ENCODE measurements around the gene SLC15A4. TPM values are rescaled to one million over a fixed set of nuclear protein-coding genes. Genes with fewer than 3 reads are reported as not detected.

SLC15A4 gene
- total RNA-seq, 1 experiment from 2014 or later: 14.3 TPM

- Histone ChIP-seq H3K4me3 (no peak overlapping the region), H3K36me3 (ENCODE audit: low read depth) (no peaks in the 10 kb centered on the region), H3K27ac (no peak overlapping the region), H3F3A (ENCODE audit: insufficient read depth, low read depth) (no peaks in the 10 kb centered on the region), H2AFZ (no peak overlapping the region), H3K4me1 (replicated peaks; ENCODE audit: insufficient read depth) (no peaks in the 10 kb centered on the region), H3K9me3 (ENCODE audit: insufficient read depth, low read depth) (no peaks in the 10 kb centered on the region), H3K79me2 (ENCODE audit: low read depth) (no peaks in the 10 kb centered on the region), H3K9me2 (ENCODE audit: insufficient read depth) (no peaks in the 10 kb centered on the region), H4K20me1 (ENCODE audit: insufficient read depth) (no peaks in the 10 kb centered on the region), H3K27me3 (ENCODE audit: insufficient read depth, low read depth) (peaks cover 52% of the 10 kb centered on the region), H3K4me2 (no peak overlapping the region)
- TF ChIP-seq EZH2 (IDR thresholded peaks at IDR 0.05; ENCODE audit: low read depth) (no peak), CTCF (conservative IDR thresholded peaks at IDR 0.05) (no peak)
- no TSS peak for BruUV-seq (replicated peaks)
- ChIA-PET CTCF (no interaction called here), POLR2A (ENCODE audit: unreplicated experiment) (no interaction called here)
- intact Hi-C loops (cut with micrococcal nuclease; ENCODE audit: unreplicated experiment): no loop called here
- no peak for DNase-seq
Observed at GRCh38 chr12:128754275-128754674, 69.5 kb downstream of the SLC15A4 start.

- Histone ChIP-seq H2AFZ (no peak overlapping the region), H3K4me3 (no peak overlapping the region), H3K27ac (no peak overlapping the region), H3K36me3 (ENCODE audit: low read depth) (no peaks in the 10 kb centered on the region), H4K20me1 (ENCODE audit: insufficient read depth) (no peaks in the 10 kb centered on the region), H3F3A (ENCODE audit: insufficient read depth, low read depth) (no peaks in the 10 kb centered on the region), H3K4me1 (replicated peaks; ENCODE audit: insufficient read depth) (no peaks in the 10 kb centered on the region), H3K4me2 (no peak overlapping the region), H3K27me3 (ENCODE audit: insufficient read depth, low read depth) (peaks cover 54% of the 10 kb centered on the region), H3K9me2 (ENCODE audit: insufficient read depth) (no peaks in the 10 kb centered on the region), H3K9me3 (ENCODE audit: insufficient read depth, low read depth) (no peaks in the 10 kb centered on the region), H3K79me2 (ENCODE audit: low read depth) (no peaks in the 10 kb centered on the region)
- ChIA-PET CTCF (no interaction called here), POLR2A (ENCODE audit: unreplicated experiment) (no interaction called here)
- intact Hi-C loops (cut with micrococcal nuclease; ENCODE audit: unreplicated experiment): no loop called here
- no TSS peak for BruUV-seq (replicated peaks)
- TF ChIP-seq EZH2 (IDR thresholded peaks at IDR 0.05; ENCODE audit: low read depth) (no peak), CTCF (conservative IDR thresholded peaks at IDR 0.05) (no peak)
- DNase-seq: no peak
Observed at GRCh38 chr12:128753438-128753837, 70.3 kb downstream of the SLC15A4 start.

- ChIA-PET POLR2A (ENCODE audit: unreplicated experiment) (no interaction called here), CTCF (no interaction called here)
- H2AFZ ChIP-seq: no peak overlapping the region
- H3K9me3 ChIP-seq (ENCODE audit: insufficient read depth, low read depth): no peaks in the 10 kb centered on the region
- H3F3A ChIP-seq (ENCODE audit: insufficient read depth, low read depth): no peaks in the 10 kb centered on the region
- H3K79me2 ChIP-seq (ENCODE audit: low read depth): no peaks in the 10 kb centered on the region
- H3K4me2 ChIP-seq: no peak overlapping the region
- intact Hi-C loops (cut with micrococcal nuclease; ENCODE audit: unreplicated experiment): no loop called here
- H3K4me3 ChIP-seq: no peak overlapping the region
- TF ChIP-seq CTCF (conservative IDR thresholded peaks at IDR 0.05): no peak
- TF ChIP-seq EZH2 (IDR thresholded peaks at IDR 0.05; ENCODE audit: low read depth): no peak
- H3K4me1 ChIP-seq (replicated peaks; ENCODE audit: insufficient read depth): no peaks in the 10 kb centered on the region
- H3K36me3 ChIP-seq (ENCODE audit: low read depth): no peaks in the 10 kb centered on the region
- BruUV-seq (replicated peaks): no TSS peak
- H3K27me3 ChIP-seq (ENCODE audit: insufficient read depth, low read depth): peaks cover 57% of the 10 kb centered on the region
- H3K9me2 ChIP-seq (ENCODE audit: insufficient read depth): no peaks in the 10 kb centered on the region
- no peak overlapping the region for H3K27ac ChIP-seq
- no peaks in the 10 kb centered on the region for H4K20me1 ChIP-seq (ENCODE audit: insufficient read depth)
- no peak for DNase-seq
Observed at GRCh38 chr12:128752386-128752785, 71.4 kb downstream of the SLC15A4 start.
